Type B pancreatic cell (in vitro differentiated cells): ENCODE results near the gene VANGL2. TPM values are rescaled to one million over a fixed set of nuclear protein-coding genes. Genes with fewer than 3 reads are reported as not detected.

Experiments used
- DNase-seq: peaks from one replicate; pipeline ENCODE4 v3.0.0; 2021; ENCODE audit warnings: mixed read lengths; ENCODE audit not compliant: unreplicated experiment; ENCODE audit errors: extremely low spot score
- H3K27ac Mint-ChIP-seq: 2 replicates; pipeline ENCODE4 v1.8.0; 2021; ENCODE audit warnings: mild to moderate bottlenecking, mixed read lengths
- H3K27me3 Mint-ChIP-seq: 2 replicates; pipeline ENCODE4 v1.8.0; 2021; ENCODE audit warnings: mixed read lengths
- H3K36me3 Mint-ChIP-seq: 2 replicates; pipeline ENCODE4 v1.8.0; 2021; ENCODE audit warnings: mixed read lengths
- H3K4me1 Mint-ChIP-seq: one replicate; pipeline ENCODE4 v1.8.0; 2021; ENCODE audit warnings: mixed read lengths; ENCODE audit not compliant: unreplicated experiment
- H3K4me3 Mint-ChIP-seq: 2 replicates; pipeline ENCODE4 v1.8.0; 2021; ENCODE audit warnings: mild to moderate bottlenecking, mixed read lengths
- H3K9me3 Mint-ChIP-seq: 2 replicates; pipeline ENCODE4 v1.8.0; 2021; ENCODE audit warnings: mixed read lengths
- CTCF ChIP-seq: fragments of 200-600 bp; sonication (generic); conservative IDR thresholded peaks from 2 replicates; pipeline ENCODE4 v1.5.0; 2021; ENCODE audit warnings: antibody characterized with exemption, mild to moderate bottlenecking
- total RNA-seq: library from RNA; stranded (reverse); gene quantifications from 2 replicates; pipeline ENCODE4 v1.2.1, GENCODE V29; 2021; ENCODE audit warnings: low replicate concordance

VANGL2 gene
- total RNA-seq, 1 donor from 2014 or later, result 67.3 TPM

DNA sequence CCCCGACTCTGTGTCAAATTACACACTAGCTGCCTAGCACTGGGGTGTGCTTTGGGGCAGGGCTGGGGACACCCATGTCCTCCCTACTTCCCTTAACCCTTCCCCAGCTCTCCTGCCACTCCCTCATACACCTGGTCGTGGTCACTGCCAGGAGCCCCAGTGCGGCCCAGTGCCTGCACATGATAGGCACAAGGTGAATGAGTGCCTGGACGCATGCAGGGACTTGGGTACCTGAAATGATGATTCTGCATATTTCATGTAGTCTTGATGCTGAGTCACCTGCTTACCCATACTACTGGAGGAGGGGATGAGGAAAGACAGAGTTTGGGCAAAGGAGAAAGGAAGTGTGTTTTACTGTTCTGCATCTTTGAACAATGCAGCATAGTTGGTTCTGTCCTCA, 1.5 kb upstream of the VANGL2 start:
- TF ChIP-seq CTCF, result no peak
- no peaks in the 10 kb centered on the region for H3K9me3 Mint-ChIP-seq
- H3K4me3 Mint-ChIP-seq, result peak overlapping the region; percentile 82
- DNase-seq, result no peak
- peaks cover 35% of the 10 kb centered on the region for H3K4me1 Mint-ChIP-seq
- H3K36me3 Mint-ChIP-seq, result no peaks in the 10 kb centered on the region
- H3K27ac Mint-ChIP-seq, result peak overlapping the region; percentile 50
- H3K27me3 Mint-ChIP-seq, result peaks cover 5% of the 10 kb centered on the region

DNA sequence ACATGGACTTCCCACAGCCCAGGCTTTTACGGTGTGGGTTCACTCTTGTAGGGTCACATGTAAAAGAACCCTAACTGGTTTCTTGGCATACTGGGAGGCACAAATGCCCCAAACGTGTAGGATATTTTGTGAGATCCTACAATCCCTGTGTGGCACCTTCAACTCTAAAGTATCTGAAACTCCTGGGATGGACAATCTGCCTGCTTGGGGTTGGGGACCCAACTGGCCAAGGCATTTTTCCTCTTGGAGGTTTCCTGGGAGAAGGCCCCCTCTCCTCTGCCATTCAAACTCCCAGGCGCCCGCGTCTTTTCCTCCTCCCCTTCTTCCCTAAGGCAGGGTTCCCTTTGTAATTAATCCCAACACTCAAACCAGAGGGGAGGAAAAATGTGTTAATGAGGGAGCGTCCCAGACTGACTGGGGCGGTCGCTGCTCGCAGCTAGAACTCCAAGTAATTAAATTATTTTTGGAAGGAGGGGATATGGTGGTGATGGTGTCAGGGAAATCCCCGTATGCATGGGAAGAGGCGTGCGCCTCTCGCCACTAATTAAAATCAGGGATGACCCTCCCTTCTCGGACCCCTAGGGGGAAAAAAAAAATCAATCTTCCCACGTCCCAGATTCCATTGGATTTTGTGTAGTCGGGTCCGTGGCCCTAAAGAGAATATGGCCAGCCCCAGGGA, 681 bp upstream of the VANGL2 start:
- H3K27ac Mint-ChIP-seq, result peak overlapping the region; percentile 50
- peaks cover 42% of the 10 kb centered on the region for H3K4me1 Mint-ChIP-seq
- no peaks in the 10 kb centered on the region for H3K36me3 Mint-ChIP-seq
- peaks cover 5% of the 10 kb centered on the region for H3K27me3 Mint-ChIP-seq
- TF ChIP-seq CTCF, result peak; percentile 68
- no peak for DNase-seq
- H3K4me3 Mint-ChIP-seq, result peak overlapping the region; percentile 82
- no peaks in the 10 kb centered on the region for H3K9me3 Mint-ChIP-seq

- no peaks in the 10 kb centered on the region for H3K9me3 Mint-ChIP-seq
- H3K27ac Mint-ChIP-seq, result peak overlapping the region; percentile 58
- DNase-seq, result no peak
- H3K4me3 Mint-ChIP-seq, result peak overlapping the region; percentile 90
- peaks cover under 1% of the 10 kb centered on the region for H3K27me3 Mint-ChIP-seq
- no peak for TF ChIP-seq CTCF
- H3K36me3 Mint-ChIP-seq, result peaks cover 5% of the 10 kb centered on the region
- H3K4me1 Mint-ChIP-seq, result peaks cover 54% of the 10 kb centered on the region
Measured at GRCh38 chr1:160400646-160401486, 502 bp downstream of the VANGL2 start.

GRCh38 chr1:160401487-160401805, 1.1 kb downstream of the VANGL2 start:
- H3K4me1 Mint-ChIP-seq, result peaks cover 59% of the 10 kb centered on the region
- H3K27me3 Mint-ChIP-seq, result no peaks in the 10 kb centered on the region
- no peak for DNase-seq
- no peak for TF ChIP-seq CTCF
- H3K27ac Mint-ChIP-seq, result peak overlapping the region; percentile 58
- peak overlapping the region; percentile 90 for H3K4me3 Mint-ChIP-seq
- H3K36me3 Mint-ChIP-seq, result peaks cover 5% of the 10 kb centered on the region
- H3K9me3 Mint-ChIP-seq, result no peaks in the 10 kb centered on the region

DNA sequence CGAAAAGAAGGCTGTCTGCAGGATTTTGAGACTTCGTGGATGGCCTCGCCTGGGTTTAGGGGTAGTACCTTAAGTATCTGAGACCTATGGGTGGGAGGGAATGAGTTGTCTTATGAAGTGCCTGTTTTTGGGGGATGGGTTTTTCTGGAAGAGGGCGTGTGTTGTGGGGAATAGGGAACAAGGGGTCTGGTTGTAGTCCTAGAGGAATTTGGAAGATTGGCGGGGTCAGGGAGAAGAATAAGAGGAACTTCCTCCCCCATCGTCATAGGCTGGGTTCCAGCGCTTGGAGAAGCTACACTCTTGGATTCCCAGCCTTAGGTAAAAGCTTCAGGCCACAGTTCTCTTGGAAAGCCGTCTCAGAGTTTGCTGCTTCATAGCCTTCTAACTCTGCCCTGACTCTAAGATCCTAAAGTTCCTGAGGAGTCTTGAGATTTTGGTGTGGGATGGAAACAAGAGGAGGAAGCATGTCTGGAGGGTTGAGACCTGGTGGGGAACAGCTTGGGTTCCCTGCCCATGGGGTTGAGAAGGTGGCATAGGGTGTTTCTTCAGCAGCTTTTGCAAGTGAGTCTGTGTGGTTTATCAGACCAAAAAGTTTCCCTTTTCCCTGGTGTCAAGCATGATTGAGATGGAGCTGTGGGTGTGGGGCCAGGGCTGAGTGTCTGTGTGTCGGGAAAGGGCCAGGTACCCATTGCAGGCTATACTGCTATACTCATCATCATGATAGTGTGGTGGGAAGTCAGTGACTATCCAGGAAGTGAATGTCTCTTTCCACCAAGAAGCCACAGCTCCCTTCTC, 1.8 kb downstream of the VANGL2 start:
- no peak for TF ChIP-seq CTCF
- DNase-seq, result no peak
- Mint-ChIP-seq H3K27ac (peak overlapping the region; percentile 58), H3K36me3 (peaks cover 5% of the 10 kb centered on the region), H3K4me3 (peak overlapping the region; percentile 90), H3K9me3 (no peaks in the 10 kb centered on the region), H3K27me3 (no peaks in the 10 kb centered on the region), H3K4me1 (peaks cover 66% of the 10 kb centered on the region)
